Measurements from ENCODE around the gene ANO4.

DNA sequence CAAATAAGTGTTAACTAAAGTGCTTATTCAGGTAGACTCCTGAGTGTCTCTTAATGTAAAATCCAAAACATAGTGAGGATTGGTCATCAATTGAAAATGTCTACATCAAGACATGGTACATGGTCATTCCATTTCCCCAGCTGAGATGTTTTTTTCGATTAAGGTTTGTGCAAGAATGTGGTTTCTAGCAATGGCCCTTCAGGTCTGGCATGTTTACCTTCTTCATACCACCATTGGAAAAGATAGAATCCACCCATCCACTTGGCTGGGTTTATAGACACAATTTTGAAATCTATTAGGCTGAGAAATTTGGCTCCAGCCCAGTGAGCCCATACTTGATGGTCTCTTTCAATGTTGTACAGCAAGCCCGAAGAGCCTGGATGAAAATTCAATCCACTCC is 145.9 kb downstream of the ANO4 start:
- TF ChIP-seq ZNF184 (tag by site-specific recombination; IDR thresholded peaks at IDR 0.05) (no peak), SALL2 (tag by site-specific recombination; IDR thresholded peaks at IDR 0.05; ENCODE audit: borderline replicate concordance) (no peak), CTCF (tag by site-specific recombination; IDR thresholded peaks at IDR 0.05) (no peak), IKZF3 (tag by site-specific recombination; IDR thresholded peaks at IDR 0.05) (no peak), ZNF488 (tag by site-specific recombination; IDR thresholded peaks at IDR 0.05) (no peak), YY1 (tag by site-specific recombination; IDR thresholded peaks at IDR 0.05) (no peak), SP2 (tag by site-specific recombination; IDR thresholded peaks at IDR 0.05) (no peak), ZNF701 (tag by site-specific recombination; IDR thresholded peaks at IDR 0.05) (no peak), ZBTB1 (tag by site-specific recombination; IDR thresholded peaks at IDR 0.05) (no peak), ZNF335 (tag by site-specific recombination; conservative IDR thresholded peaks at IDR 0.05) (no peak)

Data from HEK293 (cell line).